ENCODE data around the gene KIF2C.
"Not testable (repeated sequence)": the region's sequence is repeated elsewhere in the genome, so short reads cannot be mapped to it uniquely, and the experiment has no call there.

KIF2C gene

DNA sequence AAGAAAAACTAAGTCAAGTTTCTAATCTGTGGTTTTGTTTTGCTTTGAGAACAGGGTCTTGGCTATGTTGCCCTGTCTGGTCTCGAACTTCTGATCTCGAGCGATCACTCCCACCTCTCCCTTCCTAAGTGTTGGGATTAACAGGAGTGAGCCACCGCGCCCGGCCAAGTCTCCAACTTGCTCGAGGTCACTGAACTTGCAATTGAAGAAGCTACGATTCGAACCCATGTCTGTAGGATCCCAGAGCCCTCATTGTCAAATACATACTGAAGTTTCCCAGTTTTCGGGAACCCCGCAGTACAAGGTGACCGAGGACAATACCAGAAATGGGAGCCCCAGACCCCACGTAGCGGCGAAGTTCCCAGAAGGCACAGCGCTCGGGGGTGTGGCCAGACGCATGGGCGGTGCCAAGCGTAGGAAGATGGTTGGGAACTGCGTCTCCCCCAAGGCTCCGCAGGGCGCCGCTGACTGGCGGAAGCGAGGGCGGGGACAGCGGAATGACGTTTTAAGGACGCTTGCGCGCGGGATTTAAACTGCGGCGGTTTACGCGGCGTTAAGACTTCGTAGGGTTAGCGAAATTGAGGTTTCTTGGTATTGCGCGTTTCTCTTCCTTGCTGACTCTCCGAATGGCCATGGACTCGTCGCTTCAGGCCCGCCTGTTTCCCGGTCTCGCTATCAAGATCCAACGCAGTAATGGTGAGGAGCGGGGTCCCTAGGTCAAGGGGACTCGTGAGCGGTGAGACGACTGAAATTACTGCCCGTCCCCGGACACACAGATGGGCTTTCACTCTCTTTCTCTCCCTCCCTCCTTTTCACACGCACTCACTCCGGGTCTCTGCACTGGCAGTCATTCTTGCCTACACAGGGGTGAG lies at the start of gene KIF2C:
KIF2C (plus strand) TSS at position 531 of the 872 bp plus-strand sequence; CDS start at position 627, 96 bp downstream.
- peak; percentile 95 for DNase-seq

DNA sequence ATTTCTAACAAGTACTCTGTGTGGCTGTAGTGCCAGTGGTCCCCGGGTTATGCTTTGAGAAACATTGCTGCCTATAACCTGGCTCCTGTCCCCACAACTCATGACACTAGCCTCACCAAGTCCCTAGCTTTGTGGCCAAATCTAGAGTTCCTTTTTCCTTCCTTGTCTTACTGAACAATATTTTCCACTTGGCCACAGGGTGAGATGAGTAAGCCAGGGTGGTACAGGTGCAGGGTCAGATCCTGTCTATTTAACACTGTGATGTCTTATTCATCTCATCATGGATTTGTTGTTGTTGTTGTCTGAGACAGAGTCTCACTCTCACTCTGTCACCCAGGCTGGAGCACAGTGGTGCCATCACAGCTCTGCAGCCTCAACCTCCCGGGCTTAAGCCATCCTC lies 46.5 kb upstream of the KIF2C start:
- no peak for DNase-seq

DNA sequence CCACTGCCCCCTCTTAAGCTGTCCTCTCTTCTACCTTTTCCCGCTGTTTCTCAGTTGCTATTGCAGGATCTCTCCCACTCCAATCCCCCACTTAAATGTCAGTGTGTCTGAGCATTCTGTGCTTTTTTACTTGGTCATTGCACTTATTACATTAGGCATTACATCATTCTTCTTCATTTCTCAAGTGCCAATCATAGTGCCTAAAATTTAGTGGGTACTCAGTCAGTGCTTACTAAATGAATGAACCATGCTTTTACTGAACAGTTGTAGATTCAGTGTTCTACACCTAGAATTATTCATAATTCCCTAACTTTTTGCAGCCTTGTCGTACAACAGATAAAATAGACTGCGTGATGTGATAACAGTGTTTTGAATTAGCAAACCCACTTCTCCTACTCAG lies 45.7 kb upstream of the KIF2C start:
- no peak for DNase-seq

DNA sequence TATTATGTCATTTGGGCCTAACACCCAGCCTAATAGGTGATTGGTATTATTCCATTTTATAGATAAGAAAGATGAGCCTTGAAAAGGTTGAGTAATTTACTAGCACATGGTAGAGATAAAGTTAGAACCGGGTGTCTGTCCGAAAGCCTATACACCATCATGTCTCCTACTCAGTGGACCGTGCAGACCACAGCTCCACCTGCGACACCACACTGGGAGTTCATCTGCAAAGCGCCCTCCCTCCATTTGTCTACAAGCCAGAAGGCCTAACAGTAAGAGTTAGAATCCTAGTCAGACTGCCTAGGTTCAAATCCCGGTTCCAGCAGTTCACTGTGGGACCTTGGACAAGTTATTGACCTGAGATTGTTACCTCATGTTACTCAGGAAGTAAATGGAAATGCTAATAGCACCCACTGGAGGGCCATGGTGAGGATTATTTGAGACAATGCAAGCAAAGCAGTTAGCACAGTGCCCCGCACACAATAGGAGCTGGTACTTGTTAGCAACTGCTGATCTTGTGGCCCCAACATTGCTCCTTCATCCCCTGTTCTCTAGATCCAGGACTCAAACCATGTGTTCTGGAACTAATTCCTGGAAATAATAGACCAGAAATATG lies 44.7 kb upstream of the KIF2C start:
- no peak for DNase-seq

DNA sequence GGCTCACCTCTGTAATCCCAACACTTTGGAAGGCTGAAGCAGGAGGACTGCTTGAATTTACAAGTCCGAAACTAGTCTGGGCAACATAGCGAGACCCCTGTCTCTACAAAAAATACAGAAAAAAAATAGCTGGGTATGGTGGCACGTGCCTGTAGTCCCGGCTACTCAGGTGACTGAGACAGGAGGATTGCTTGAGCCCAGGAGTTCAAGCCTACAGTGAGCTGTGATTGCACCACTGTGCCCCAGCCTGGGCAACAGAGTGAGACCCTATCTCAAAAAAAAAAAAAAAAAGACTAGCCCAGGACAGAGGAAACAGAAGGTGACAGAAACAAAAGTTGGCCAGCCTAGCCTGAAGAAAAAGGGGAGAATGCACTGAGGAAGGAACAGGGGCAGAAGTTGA lies 44.0 kb upstream of the KIF2C start:
- no peak for DNase-seq

DNA sequence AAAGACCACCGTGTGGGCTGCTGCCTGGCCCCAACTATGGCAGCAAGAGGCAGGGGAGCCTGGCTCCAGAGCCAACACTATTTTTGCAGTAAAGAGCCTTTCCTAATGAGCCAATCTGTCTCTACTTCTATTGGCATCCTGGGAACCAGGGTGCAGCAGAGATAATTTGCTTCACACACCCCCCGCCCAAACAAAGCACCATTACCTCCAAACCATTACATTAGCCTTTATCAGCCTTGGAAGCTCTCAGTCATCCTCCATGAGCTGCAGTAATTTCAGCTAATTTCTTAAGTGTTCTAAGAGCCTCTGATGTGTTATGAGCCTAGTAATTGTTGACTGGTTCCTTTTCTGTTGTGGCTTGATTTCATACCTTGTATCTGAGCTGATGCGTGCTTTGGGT lies 43.5 kb upstream of the KIF2C start:
- no peak for DNase-seq

DNA sequence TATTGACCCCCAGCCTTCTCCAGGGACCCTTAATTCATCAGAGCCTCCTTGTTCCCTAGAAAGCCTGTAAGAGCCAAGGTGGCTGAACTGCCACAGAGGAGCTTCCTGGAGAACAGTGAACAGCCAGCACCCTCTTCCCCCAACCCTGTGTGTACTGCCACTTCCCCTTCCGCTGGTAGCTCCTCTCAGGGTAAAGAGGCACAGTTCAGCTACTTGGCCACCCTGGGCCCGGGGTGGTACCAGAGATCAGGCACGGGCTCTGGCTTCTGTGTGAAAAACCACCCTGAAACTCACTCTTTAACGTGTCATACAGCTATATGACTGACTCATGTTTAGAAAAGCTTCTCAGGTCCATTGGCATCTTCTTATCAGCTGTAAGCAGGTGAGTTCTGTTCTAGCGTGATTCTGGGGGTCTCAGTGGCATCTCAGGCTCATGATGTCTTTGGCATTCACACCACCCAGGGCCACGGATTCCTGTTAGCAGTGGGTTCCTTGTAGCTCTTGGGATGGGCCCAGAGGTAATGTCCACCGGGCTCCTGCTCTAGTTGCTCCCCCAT lies 42.8 kb upstream of the KIF2C start:
- peak; percentile 39 for DNase-seq

DNA sequence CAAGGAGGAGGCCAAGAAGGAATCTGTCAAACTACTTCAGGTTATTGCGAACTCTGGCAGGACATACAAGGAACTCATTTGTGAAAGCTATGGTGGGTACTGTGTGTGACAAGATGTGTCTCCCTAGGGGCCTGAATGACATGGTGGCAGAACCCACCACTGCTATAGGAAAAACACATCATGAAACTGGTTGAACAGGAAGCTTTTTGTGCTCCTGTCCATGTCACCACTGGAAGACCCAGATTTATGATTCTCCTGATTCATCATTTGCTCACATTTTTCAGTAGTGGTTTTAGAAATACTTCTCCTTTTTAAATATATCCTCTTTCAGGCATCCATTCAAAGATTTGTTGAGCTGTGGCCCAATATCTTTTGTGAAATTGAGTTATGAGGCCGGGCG lies 41.5 kb upstream of the KIF2C start:
- no peak for DNase-seq

DNA sequence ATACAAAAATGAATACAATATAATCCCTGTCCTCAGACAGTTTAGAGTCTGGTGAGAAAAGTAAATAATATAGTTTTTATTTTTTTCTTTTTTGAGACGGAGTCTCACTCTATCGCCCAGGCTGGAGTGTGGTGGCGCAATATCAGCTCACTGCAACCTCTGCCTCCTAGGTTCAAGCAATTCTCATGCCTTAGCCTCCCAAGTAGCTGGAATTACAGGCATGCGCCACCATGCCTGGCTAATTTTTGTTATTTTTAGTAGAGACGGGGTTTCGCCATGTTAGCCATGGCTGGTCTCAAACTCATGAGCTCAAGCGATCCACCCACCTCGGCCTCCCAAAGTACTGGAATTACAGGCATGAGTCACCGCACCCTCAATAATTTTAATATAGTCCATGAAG lies 40.3 kb upstream of the KIF2C start:
- not testable (repeated sequence) for DNase-seq

DNA sequence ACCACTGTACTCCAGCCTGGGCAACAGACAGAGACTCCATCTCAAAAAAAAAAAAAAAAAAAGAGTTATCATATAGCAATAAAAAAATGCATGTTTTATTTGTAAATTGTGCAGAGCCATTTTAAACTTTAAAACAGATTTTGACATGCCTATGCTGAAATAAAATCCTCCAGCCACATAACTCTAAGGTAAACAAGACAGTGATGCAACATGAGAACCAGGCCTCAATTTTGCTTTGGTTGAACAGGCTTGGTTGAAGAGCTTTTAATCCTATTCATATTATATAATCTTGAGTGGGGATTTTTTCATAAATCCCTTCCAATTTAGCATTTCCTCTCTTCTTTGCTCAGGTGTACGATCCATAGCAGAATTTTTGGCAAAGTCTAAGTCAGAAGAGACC lies 39.1 kb upstream of the KIF2C start:
- DNase-seq, result no peak

DNA sequence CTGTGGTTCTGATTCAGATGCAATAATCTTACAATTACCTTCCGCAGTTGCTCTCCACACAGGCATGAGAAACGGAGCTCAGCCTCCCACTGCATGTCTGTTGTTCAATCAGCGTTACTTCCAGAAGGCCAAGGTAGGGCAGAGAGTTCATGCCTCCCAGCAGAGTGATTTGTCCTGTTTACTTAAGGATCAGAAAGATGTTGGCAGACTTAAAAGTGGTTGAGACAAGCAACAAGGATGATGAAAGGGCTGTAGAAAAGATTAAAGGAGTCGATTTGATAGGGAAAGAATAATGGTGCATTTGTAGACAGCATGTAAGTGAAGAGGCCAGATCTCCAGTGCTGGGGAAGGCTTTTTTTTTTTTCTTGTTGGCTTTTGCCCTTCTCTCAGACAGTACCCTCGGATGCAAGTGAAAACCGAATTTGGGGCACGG lies 38.5 kb upstream of the KIF2C start:
- no peak for DNase-seq

DNA sequence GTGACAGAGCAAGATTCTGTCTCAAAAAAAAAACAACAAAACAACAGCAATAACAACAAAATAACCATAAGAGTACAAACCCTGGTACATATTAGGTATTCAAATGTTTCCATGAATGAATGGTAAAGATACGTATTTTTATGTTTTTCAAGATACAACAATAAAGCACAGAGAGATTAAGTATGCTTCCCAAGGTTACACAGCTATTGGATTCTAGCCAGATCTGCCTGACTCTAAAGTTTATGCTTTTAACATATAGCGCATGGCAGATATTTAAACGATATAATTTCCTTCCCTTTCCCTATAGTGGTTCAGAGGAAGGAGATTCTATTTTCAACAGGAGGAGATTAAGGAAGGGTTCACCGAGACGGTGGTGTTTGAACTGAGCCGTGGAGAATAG lies 34.2 kb upstream of the KIF2C start:
- no peak for DNase-seq

DNA sequence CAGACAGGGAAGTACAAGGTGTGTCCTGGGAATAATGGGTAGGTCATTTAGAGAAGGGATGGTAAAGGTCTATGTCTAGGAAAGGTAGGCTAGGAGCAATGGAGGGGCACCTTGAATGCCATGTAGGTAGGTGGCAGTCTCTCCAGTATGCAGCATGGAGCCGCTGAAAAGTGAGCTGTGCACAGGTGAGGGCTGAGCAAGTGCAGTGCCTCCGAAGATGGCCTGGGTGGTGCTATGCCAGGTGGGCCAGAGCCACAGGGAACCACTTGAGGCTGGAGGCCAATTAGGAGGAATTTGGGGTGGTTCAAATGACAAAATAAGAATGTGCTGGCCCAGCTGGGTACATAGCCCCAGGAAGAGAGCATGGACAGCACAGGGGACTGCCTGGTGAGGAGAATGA lies 33.7 kb upstream of the KIF2C start:
- DNase-seq, result no peak

DNA sequence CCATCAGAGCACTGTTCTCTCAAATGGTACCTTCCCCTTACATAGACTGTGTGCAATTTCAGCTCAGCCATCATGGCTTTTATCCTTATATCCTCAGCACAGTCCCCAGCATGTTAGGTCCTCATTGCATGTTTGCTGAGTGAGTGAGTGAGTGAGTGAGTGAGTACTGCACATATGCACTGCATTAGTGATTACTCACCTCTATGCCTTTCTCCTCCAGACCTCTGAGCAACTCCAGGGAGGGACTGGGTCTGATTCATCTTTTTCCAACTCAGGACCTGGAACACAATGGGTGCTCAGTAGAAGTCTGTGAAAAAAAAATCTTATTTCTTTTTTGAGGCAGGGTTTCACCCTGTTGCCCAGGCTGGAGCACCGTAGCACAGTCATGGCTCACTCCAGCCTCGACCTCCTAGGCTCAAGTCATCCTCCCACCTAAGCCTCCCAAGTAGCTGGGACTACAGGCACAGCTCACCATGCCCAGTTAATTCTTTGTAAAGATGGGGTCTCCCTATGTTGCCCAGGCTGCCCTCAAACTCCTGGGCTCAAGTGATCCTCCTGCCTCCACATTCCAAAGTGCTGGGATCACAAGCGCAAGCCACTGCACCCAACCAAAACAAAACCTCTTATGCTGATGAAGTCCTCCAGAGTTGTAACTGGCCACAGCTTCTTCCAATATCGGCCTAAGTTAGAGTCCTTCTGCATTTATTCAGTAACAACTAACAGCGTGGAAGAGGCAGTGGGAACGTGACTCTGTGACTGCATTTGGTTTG lies 32.3 kb upstream of the KIF2C start:
- DNase-seq, result no peak

DNA sequence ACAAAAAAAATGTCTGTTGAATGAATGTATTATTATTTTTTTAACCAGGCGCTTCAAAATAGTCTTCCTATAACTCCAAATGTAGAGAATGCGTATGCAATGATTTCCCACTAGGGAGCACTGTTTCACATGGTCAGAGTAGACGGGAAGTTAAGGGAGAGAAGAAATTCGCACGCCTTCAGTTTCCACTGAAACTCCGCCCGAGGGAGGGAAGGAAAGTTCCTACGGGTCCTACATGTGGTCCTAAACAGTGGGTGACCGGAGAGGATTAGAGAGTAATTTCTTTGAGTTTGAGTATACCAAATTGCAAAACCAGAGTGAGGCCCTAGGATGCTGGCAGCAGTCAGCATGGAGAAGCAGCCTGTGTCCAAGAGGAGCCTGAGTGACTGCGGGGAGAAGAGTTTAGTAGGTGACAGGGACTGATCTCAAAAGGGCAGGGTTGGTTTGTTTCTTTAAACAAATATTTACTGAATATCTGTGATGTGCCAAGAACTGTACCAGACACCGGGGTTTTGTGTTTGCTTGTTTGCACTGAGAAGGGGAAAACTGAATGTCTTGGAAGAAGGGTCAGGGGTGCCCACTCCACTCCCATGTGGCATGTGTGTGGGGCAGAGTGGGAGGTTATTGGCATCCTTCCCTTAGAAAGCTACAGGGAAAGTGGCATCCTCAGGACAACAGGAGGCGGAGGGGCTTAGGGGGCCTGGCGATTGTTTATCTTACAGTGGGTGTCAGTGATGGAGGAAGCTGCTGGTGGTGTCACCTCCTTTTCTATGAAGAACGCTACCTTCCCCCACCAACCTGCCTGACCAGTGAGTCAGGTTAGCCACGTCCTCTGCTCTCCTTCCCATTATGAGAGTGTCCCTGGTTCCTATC lies 31.4 kb upstream of the KIF2C start:
- DNase-seq, result peak; percentile 59

DNA sequence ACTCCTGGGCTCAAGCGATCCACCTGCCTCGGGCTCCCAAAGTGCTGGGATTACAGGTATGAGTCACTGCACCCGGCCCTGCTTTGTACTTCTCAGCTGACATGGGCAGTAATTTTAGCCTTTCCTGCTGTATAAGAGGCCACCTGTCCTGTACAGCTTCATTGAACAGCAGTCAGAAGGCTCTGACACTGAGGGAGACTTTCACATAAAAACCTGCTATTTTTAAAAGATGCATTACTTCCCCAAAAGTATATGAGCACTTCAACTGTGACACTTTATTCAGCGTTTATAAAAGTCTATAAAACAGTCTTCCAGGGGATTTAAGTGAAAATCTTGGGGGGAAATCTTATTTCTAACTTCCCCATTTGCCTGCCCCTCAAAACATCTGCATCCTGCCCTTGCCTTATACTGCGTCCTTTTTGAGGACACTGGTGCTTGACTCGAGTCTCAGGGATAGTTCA lies 26.3 kb upstream of the KIF2C start:
- DNase-seq, result no peak

DNA sequence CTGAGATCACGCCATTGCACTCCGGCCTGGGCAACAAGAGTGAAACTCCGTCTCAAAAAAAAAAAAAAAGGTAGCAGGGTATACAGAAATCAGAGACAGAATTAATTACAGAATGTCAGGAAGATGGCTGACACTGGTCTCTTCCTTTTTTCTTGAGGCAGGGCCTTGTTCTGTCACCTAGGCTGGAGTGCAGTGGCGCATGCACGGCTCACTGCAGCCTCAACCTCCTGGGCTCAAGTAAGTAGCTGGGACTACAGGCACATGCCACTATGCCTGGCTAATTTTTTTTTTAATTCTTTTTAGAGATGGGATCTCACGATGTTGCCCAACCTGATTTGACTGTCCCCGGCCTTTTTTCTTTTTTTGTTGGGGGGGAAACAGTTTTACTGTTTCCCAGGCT lies 25.1 kb upstream of the KIF2C start:
- DNase-seq, result no peak

DNA sequence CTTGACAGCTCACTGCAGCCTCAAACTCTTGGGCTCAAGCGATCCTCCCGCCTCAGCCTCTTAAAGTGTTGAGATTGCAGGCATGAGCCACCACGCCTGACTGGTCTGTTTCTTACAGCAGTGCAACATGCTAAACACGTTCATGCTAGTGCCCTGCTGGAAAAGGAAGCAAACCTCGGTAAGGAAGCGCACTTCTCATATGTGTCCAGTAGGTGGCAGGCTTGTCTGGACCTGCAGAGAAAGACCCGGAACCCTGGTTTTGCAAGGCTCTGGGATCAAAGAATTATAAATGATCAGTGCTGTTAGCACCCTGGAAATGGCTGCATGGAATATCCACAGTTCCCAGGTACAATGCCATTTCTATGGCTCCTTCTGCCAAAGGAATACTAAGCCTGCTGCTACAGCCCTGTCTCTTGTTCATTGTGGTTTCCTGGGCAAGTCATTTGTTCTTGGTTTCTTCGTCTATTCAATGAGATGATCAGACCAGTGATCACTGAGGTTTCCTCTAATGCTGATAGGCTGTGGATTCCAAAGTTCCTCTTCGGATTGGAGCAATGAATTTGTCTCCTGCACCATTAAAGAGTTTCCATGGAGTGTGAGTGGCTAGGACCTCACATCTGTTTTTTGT lies 24.6 kb upstream of the KIF2C start:
- peak; percentile 76 for DNase-seq

DNA sequence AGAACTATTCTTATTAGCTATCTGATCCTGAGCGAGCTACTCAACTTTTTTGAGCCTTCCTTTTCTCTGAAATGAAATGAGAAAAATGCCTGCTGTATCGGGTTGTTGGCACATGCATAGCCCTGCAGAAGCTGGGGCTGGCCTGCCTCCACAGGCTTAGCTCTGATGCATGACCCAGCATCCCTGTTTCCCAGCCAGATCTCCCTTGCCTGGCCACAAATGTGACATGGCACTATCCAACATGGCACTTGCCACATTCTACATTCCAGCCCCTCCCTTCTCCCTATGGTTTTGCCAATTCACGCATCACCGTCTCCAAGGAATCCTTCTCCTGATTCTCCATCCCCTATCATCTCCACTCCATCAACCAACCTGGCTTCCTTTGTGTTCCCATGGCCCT lies 22.5 kb upstream of the KIF2C start:
- DNase-seq, result no peak

DNA sequence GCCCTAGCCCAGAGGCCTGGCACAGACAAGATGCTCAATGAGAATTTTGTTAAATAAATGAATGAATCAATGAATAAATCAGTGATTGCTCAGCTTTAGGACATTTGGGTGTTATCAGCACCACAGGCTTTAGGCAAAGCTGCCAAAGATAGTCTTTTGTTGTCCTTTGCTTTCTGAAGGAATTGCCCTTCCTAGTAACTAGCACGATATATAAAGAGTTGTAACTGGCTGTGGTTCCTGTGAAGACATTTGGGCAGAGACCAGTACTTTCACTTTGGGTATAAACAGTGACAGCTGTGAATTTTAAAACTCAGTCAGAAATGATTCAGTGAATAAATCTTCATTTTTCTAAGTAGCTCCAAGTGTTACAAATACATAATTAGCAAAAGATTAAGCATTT lies 22.0 kb upstream of the KIF2C start:
- no peak for DNase-seq

DNA sequence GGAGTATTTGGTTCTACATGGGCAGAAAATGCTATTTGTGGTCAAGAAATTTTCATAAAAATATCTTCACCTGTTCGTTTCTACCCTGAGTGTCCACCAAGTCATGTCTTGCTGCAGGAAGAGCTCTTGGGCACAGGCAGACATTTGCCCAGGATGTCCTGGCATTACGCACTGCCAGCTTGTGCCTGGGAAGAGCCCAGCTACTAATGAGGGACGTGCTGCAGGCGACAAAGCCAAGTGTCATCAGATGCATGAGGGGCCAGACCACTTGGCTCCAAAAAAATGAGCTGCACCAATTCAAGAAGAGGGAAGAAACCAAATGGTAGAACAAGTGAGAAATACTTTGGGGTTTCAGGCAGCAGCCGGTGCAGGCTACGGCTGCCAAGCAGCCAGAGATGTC lies 21.5 kb upstream of the KIF2C start:
- DNase-seq, result no peak

DNA sequence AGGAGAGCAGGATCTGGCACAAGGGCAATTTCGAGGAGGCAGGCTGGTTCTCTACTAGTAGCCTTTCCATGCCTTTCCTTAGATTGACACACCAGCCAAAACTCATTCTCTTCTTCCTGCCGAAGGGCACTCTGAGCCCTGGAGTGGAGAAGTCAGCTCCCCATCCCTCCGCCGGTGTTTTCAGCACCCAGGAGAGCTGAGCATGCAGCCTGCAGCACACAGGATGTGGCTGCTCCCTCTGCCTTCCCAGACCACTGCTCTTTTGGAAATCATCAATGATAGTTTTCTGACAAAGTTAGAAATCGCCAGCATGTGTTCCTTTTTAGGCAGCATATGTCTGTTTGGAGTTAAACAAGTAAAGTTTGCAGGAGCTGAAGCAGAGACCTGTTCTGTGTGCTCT lies 20.3 kb upstream of the KIF2C start:
- DNase-seq, result no peak

Data from CD4-positive, alpha-beta T cell treated with Interleukin-4 for 4 hours (primary cell).